Activated T-cell treated with anti-CD3 and anti-CD28 coated beads, Interleukin-2, amount 50 U/mL, for 24 hours (primary cell): ENCODE results near the gene DPH5.
"Not testable (repeated sequence)": the region's sequence is repeated elsewhere in the genome, so short reads cannot be mapped to it uniquely, and the experiment has no call there.

Source experiments
- DNase-seq: peaks from one replicate; pipeline ENCODE4 v3.0.0-alpha.2; 2020
- H3K27ac Mint-ChIP-seq: 2 replicates; pipeline ENCODE4 v1.8.0; 2020; ENCODE audit warnings: mild to moderate bottlenecking, mixed read lengths
- H3K27me3 Mint-ChIP-seq: 2 replicates; pipeline ENCODE4 v1.8.0; 2020; ENCODE audit warnings: mixed read lengths
- H3K36me3 Mint-ChIP-seq: 2 replicates; pipeline ENCODE4 v1.8.0; 2020; ENCODE audit warnings: low read depth, mixed read lengths
- H3K4me1 Mint-ChIP-seq: 2 replicates; pipeline ENCODE4 v1.8.0; 2020; ENCODE audit warnings: low read depth, mixed read lengths
- H3K4me3 Mint-ChIP-seq: 2 replicates; pipeline ENCODE4 v1.8.0; 2020; ENCODE audit warnings: mild to moderate bottlenecking, moderate library complexity, mixed read lengths
- H3K9me3 Mint-ChIP-seq: 2 replicates; pipeline ENCODE4 v1.8.0; 2020; ENCODE audit warnings: mixed read lengths

DPH5 gene

DNA sequence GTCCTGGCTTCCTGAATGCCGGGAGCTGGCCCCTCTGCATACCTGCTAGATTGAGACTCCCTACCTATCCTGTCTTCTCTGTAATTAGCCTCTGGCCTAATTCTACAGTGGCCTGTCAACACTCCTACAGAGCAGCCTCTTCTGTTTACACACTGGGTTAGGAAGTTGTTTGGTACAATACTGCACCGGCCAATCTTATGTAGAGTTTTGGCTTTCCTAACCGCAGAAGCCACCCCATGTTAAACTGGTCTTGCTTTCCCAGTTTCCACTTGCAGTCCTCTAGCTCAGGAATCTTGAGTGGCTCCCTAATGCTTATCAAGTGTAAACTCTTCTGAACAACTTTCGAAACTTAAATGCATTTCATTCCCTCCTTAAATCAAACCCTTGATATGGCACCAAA, 42.8 kb downstream of the DPH5 start:
- Mint-ChIP-seq H3K4me1 (peaks cover 10% of the 10 kb centered on the region), H3K36me3 (peaks cover 95% of the 10 kb centered on the region), H3K4me3 (no peak overlapping the region), H3K9me3 (no peaks in the 10 kb centered on the region), H3K27ac (peak overlapping the region; percentile 1), H3K27me3 (no peaks in the 10 kb centered on the region)
- no peak for DNase-seq

DNA sequence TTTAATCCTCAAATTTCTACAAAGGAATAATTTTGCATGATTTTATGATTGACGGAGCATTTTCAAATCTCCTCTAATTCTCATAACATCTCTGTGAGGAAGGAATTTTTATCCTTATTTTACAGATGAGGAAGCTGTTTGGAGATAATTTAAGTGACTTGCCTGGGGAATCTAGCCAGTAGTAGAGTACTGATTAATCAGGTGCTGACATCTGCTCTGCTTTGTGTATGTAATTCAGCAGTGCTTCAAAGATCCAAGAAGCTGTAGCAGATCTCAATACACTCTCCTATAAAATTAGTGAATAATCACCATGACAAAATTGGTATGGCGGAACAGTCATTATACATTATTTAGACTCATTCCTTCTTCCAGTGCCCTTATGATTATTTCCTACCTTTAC, 46.0 kb downstream of the DPH5 start:
- peaks cover 96% of the 10 kb centered on the region for H3K36me3 Mint-ChIP-seq

GRCh38 chr1:100976936-100977335, 48.6 kb downstream of the DPH5 start:
- H3K4me3 Mint-ChIP-seq, result no peak overlapping the region
- peaks cover 93% of the 10 kb centered on the region for H3K36me3 Mint-ChIP-seq
- no peaks in the 10 kb centered on the region for H3K9me3 Mint-ChIP-seq
- H3K4me1 Mint-ChIP-seq, result peaks cover 24% of the 10 kb centered on the region
- H3K27me3 Mint-ChIP-seq, result no peaks in the 10 kb centered on the region
- no peak for DNase-seq
- H3K27ac Mint-ChIP-seq, result no peak overlapping the region

More for the DNA sequence above, 46.0 kb downstream of the DPH5 start:
- DNase-seq, result no peak
- Mint-ChIP-seq H3K9me3 (no peaks in the 10 kb centered on the region), H3K27me3 (no peaks in the 10 kb centered on the region), H3K4me1 (peaks cover 16% of the 10 kb centered on the region), H3K27ac (no peak overlapping the region), H3K4me3 (no peak overlapping the region)

- Mint-ChIP-seq H3K9me3 (no peaks in the 10 kb centered on the region), H3K4me3 (no peak overlapping the region), H3K36me3 (peaks cover 90% of the 10 kb centered on the region), H3K4me1 (peaks cover 48% of the 10 kb centered on the region), H3K27ac (no peak overlapping the region), H3K27me3 (no peaks in the 10 kb centered on the region)
- no peak for DNase-seq
Measured at GRCh38 chr1:100972185-100972584, 53.4 kb downstream of the DPH5 start.

GRCh38 chr1:100971021-100971420, 54.6 kb downstream of the DPH5 start:
- Mint-ChIP-seq H3K9me3 (no peaks in the 10 kb centered on the region), H3K4me3 (no peak overlapping the region), H3K27ac (peak overlapping the region; percentile 16), H3K4me1 (peaks cover 44% of the 10 kb centered on the region), H3K36me3 (peaks cover 90% of the 10 kb centered on the region), H3K27me3 (no peaks in the 10 kb centered on the region)
- no peak for DNase-seq

- no peak overlapping the region for H3K27ac Mint-ChIP-seq
- H3K4me3 Mint-ChIP-seq, result no peak overlapping the region
- no peaks in the 10 kb centered on the region for H3K9me3 Mint-ChIP-seq
- peaks cover 93% of the 10 kb centered on the region for H3K36me3 Mint-ChIP-seq
- no peaks in the 10 kb centered on the region for H3K27me3 Mint-ChIP-seq
- DNase-seq, result no peak
- H3K4me1 Mint-ChIP-seq, result peaks cover 47% of the 10 kb centered on the region
Measured at GRCh38 chr1:100969327-100969726, 56.3 kb downstream of the DPH5 start.

DNA sequence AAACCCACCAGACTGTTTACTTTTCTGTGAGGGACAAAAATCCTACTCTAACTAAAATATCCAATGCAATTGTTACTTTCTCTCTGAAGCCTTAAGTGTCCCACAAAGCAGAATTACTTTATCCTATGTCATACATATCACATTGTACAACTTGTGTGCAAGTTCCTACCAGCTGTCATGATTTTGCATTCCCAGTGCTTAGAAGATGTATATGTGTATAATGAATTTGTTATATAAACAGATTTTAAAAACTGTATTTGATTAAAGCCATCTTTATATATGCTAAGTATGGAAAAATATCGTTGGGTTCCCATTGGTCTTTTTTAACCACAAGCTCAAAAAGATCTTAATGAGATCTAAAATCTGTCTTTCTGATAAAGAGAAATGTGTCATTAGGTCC, 57.0 kb downstream of the DPH5 start:
- DNase-seq, result no peak
- Mint-ChIP-seq H3K36me3 (peaks cover 90% of the 10 kb centered on the region), H3K27me3 (no peaks in the 10 kb centered on the region), H3K9me3 (no peaks in the 10 kb centered on the region), H3K27ac (no peak overlapping the region), H3K4me3 (no peak overlapping the region), H3K4me1 (peaks cover 45% of the 10 kb centered on the region)

DNA sequence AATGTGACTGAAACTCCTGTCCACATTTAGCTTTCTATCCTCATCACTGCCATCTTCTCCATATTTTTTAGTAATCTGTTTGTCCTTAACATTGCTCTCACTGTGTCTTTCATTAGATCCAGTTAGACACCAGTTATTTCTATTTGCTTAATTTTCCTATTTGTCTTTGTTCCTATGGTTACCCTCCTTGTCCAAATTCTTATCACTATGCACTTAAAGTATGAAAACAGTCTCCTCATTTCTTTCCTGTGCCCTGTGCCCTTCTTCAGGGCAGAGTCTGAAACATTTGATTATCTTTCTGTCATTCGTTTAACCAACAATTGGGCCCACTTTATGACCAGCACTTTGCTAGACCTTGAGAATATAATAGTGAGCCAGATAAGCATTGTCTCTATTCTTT, 65.5 kb downstream of the DPH5 start:
- DNase-seq, result no peak
- Mint-ChIP-seq H3K9me3 (no peaks in the 10 kb centered on the region), H3K27me3 (no peaks in the 10 kb centered on the region), H3K27ac (no peak overlapping the region), H3K36me3 (peaks cover 81% of the 10 kb centered on the region), H3K4me1 (peaks cover 54% of the 10 kb centered on the region), H3K4me3 (no peak overlapping the region)

- H3K27ac Mint-ChIP-seq, result no peak overlapping the region
Measured at GRCh38 chr1:100959502-100960060, 66.0 kb downstream of the DPH5 start.

DNA sequence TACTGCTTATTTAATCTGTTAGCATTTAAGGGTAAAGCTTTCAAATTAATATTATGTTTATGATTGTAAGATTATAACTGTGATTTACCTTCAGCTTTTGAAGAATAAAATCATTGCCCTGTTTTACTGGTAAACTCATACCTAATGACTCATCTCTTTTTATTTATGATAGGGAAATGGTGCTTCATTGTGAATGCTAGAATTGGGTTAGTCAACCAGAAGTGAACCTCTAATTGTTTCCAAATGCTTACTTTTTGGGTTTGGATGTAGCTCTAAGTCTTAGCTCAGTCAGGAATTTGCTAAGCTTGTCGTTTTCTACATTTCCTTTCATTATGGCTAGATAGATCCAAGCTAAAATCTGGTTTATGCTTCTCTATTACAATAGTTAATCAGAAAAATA, 70.3 kb downstream of the DPH5 start:
- H3K27ac Mint-ChIP-seq, result peak overlapping the region; percentile 79
- peaks cover 83% of the 10 kb centered on the region for H3K36me3 Mint-ChIP-seq

More at GRCh38 chr1:100959502-100960060, 66.0 kb downstream of the DPH5 start:
- Mint-ChIP-seq H3K4me3 (no peak overlapping the region), H3K4me1 (peaks cover 54% of the 10 kb centered on the region), H3K36me3 (peaks cover 78% of the 10 kb centered on the region), H3K9me3 (no peaks in the 10 kb centered on the region), H3K27me3 (no peaks in the 10 kb centered on the region)
- no peak for DNase-seq

GRCh38 chr1:100953960-100954730, 71.4 kb downstream of the DPH5 start:
- H3K36me3 Mint-ChIP-seq, result peaks cover 84% of the 10 kb centered on the region
- H3K4me3 Mint-ChIP-seq, result no peak overlapping the region
- no peaks in the 10 kb centered on the region for H3K27me3 Mint-ChIP-seq
- H3K9me3 Mint-ChIP-seq, result peaks cover 29% of the 10 kb centered on the region
- H3K27ac Mint-ChIP-seq, result peak overlapping the region; percentile 87
- H3K4me1 Mint-ChIP-seq, result peaks cover 70% of the 10 kb centered on the region
- DNase-seq, result no peak

More for the DNA sequence above, 70.3 kb downstream of the DPH5 start:
- no peak for DNase-seq
- no peak overlapping the region for H3K4me3 Mint-ChIP-seq
- H3K27me3 Mint-ChIP-seq, result no peaks in the 10 kb centered on the region
- H3K4me1 Mint-ChIP-seq, result peaks cover 68% of the 10 kb centered on the region
- H3K9me3 Mint-ChIP-seq, result peaks cover 28% of the 10 kb centered on the region

GRCh38 chr1:100952970-100953369, 72.6 kb downstream of the DPH5 start:
- Mint-ChIP-seq H3K4me1 (peaks cover 76% of the 10 kb centered on the region), H3K9me3 (peaks cover 35% of the 10 kb centered on the region), H3K36me3 (peaks cover 89% of the 10 kb centered on the region), H3K27ac (peak overlapping the region; percentile 87)
- not testable (repeated sequence) for H3K27me3 Mint-ChIP-seq, H3K4me3 Mint-ChIP-seq, DNase-seq

- Mint-ChIP-seq H3K4me3 (no peak overlapping the region), H3K27ac (peak overlapping the region; percentile 87), H3K9me3 (peaks cover 41% of the 10 kb centered on the region), H3K27me3 (no peaks in the 10 kb centered on the region), H3K36me3 (peaks cover 89% of the 10 kb centered on the region), H3K4me1 (peaks cover 80% of the 10 kb centered on the region)
- no peak for DNase-seq
Measured at GRCh38 chr1:100952104-100952745, 73.4 kb downstream of the DPH5 start.

- DNase-seq, result no peak
- Mint-ChIP-seq H3K4me3 (no peak overlapping the region), H3K9me3 (peaks cover 55% of the 10 kb centered on the region), H3K4me1 (peaks cover 82% of the 10 kb centered on the region), H3K27me3 (no peaks in the 10 kb centered on the region), H3K27ac (peak overlapping the region; percentile 73), H3K36me3 (peaks cover 95% of the 10 kb centered on the region)
Measured at GRCh38 chr1:100950781-100951180, 74.8 kb downstream of the DPH5 start.

GRCh38 chr1:100950337-100950736, 75.2 kb downstream of the DPH5 start:
- peaks cover 59% of the 10 kb centered on the region for H3K9me3 Mint-ChIP-seq
- H3K36me3 Mint-ChIP-seq, result peaks cover 97% of the 10 kb centered on the region
- no peak overlapping the region for H3K4me3 Mint-ChIP-seq
- H3K27ac Mint-ChIP-seq, result peak overlapping the region; percentile 73
- H3K4me1 Mint-ChIP-seq, result peaks cover 81% of the 10 kb centered on the region
- H3K27me3 Mint-ChIP-seq, result no peaks in the 10 kb centered on the region
- no peak for DNase-seq
